Retinal pigment epithelial cell (primary cell): Measurements from ENCODE around the gene IP6K3.

Experiments
- DNase-seq: peaks from one replicate; pipeline ENCODE4 v3.0.0-alpha.2; 2010; ENCODE audit warnings: low read depth
- H3K4me3 ChIP-seq: 2 replicates; pipeline ENCODE4 v1.5.1; 2011; ENCODE audit warnings: mild to moderate bottlenecking, low read length, control low read depth, moderate library complexity
- TF ChIP-seq, protein P1 (sequence below): conservative IDR thresholded peaks from 2 replicates; pipeline ENCODE4 v1.5.1; 2011; ENCODE audit warnings: low read depth, low read length, control low read depth, inconsistent platforms

Gene IP6K3

GRCh38 chr6:33676416-33677142, 70.1 kb downstream of the IP6K3 start:
- no peak for DNase-seq
- TF ChIP-seq, protein P1, sequence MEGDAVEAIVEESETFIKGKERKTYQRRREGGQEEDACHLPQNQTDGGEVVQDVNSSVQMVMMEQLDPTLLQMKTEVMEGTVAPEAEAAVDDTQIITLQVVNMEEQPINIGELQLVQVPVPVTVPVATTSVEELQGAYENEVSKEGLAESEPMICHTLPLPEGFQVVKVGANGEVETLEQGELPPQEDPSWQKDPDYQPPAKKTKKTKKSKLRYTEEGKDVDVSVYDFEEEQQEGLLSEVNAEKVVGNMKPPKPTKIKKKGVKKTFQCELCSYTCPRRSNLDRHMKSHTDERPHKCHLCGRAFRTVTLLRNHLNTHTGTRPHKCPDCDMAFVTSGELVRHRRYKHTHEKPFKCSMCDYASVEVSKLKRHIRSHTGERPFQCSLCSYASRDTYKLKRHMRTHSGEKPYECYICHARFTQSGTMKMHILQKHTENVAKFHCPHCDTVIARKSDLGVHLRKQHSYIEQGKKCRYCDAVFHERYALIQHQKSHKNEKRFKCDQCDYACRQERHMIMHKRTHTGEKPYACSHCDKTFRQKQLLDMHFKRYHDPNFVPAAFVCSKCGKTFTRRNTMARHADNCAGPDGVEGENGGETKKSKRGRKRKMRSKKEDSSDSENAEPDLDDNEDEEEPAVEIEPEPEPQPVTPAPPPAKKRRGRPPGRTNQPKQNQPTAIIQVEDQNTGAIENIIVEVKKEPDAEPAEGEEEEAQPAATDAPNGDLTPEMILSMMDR = no peak
- no peak overlapping the region for H3K4me3 ChIP-seq

- no peak for DNase-seq
- TF ChIP-seq, protein P1 = no peak
- no peak overlapping the region for H3K4me3 ChIP-seq
Measured at GRCh38 chr6:33675968-33676367, 70.7 kb downstream of the IP6K3 start.

GRCh38 chr6:33673851-33674250, 72.9 kb downstream of the IP6K3 start:
- no peak overlapping the region for H3K4me3 ChIP-seq
- TF ChIP-seq, protein P1 = no peak
- DNase-seq = no peak

GRCh38 chr6:33672808-33673207, 73.9 kb downstream of the IP6K3 start:
- peak; percentile 87 for DNase-seq
- H3K4me3 ChIP-seq = no peak overlapping the region
- TF ChIP-seq, protein P1 = peak; percentile 69

GRCh38 chr6:33671744-33672072, 75.0 kb downstream of the IP6K3 start:
- H3K4me3 ChIP-seq = no peak overlapping the region
- no peak for DNase-seq
- TF ChIP-seq, protein P1 = no peak
